MCF 10A (cell line): ENCODE data around the gene EMILIN1. TPM values are rescaled to one million over a fixed set of nuclear protein-coding genes. Genes with fewer than 3 reads are reported as not detected.

ENCODE experiments used
- BruUV-seq: library from RNA; stranded (reverse); fragments of 400-500 nt; replicated peaks from 2 replicates; lab custom pipeline; 2021; lab: Mats Ljungman, UMichigan
- CTCF ChIA-PET: fragments of 300-600 bp; sonication (Branson Sonifier 250); formaldehyde crosslinking; extraction: SDS; loops from one replicate; lab custom pipeline; 2021; ENCODE audit warnings: antibody characterized with exemption, inconsistent platforms; lab: Yijun Ruan, JAX
- POLR2A ChIA-PET: fragments of 300-600, 350-650 bp; sonication (Branson Sonifier 250); formaldehyde crosslinking; extraction: SDS; loops from one replicate; lab custom pipeline; 2020; ENCODE audit warnings: antibody characterized with exemption, inconsistent platforms; lab: Yijun Ruan, JAX
- DNase-seq: peaks from one replicate; pipeline ENCODE4 v3.0.0-alpha.2; 2018; ENCODE audit not compliant: unreplicated experiment
- H3K27ac Mint-ChIP-seq: one replicate; pipeline ENCODE4 v1.8.0; 2022; ENCODE audit warnings: mild to moderate bottlenecking, low read depth, mixed read lengths; ENCODE audit not compliant: unreplicated experiment
- H3K27me3 Mint-ChIP-seq: one replicate; pipeline ENCODE4 v1.8.0; 2022; ENCODE audit warnings: mixed read lengths; ENCODE audit not compliant: insufficient read depth, unreplicated experiment
- H3K36me3 Mint-ChIP-seq: one replicate; pipeline ENCODE4 v1.8.0; 2022; ENCODE audit warnings: mild to moderate bottlenecking, moderate library complexity, mixed read lengths; ENCODE audit not compliant: insufficient read depth, unreplicated experiment
- H3K4me1 Mint-ChIP-seq: one replicate; pipeline ENCODE4 v1.8.0; 2022; ENCODE audit warnings: mixed read lengths; ENCODE audit not compliant: insufficient read depth, unreplicated experiment
- H3K4me3 Mint-ChIP-seq: one replicate; pipeline ENCODE4 v1.8.0; 2022; ENCODE audit warnings: mild to moderate bottlenecking, moderate library complexity, mixed read lengths; ENCODE audit not compliant: unreplicated experiment
- H3K9me3 Mint-ChIP-seq: one replicate; pipeline ENCODE4 v1.8.0; 2022; ENCODE audit warnings: mixed read lengths; ENCODE audit not compliant: unreplicated experiment
- intact Hi-C: fragments of 100-400 bp; cut with micrococcal nuclease; formaldehyde crosslinking; loops from 2 replicates; pipeline ENCODE4 v1.14.1; 2022
- total RNA-seq: library from RNA; stranded (reverse); gene quantifications from 2 replicates; pipeline ENCODE4 v1.2.3, GENCODE V29; 2022
- TF ChIP-seq, protein P1 (sequence below): fragments of 200-600 bp; IDR thresholded peaks from one replicate; pipeline ENCODE4 v1.8.0; 2022; ENCODE audit warnings: antibody characterized with exemption, mild to moderate bottlenecking; ENCODE audit not compliant: unreplicated experiment

EMILIN1 gene
- total RNA-seq, 1 experiment from 2014 or later, result 0.21 TPM

- POLR2A ChIA-PET, result interaction anchor here (0.7 to 9.2 kb wide), 3 partner anchors 13 to 54 kb away, joined by 3 to 175 read pairs (median 3); partner anchors contain the start of gene OST4
- intact Hi-C loops, result no loop called here
- H3K9me3 Mint-ChIP-seq, result no peaks in the 10 kb centered on the region
- no TSS peak for BruUV-seq
- CTCF ChIA-PET, result interaction anchor here (1.1 to 1.3 kb wide), 3 partner anchors 27 to 37 kb away, joined by 3 to 8 read pairs (median 4); no protein-coding TSS in a partner anchor
- H3K27me3 Mint-ChIP-seq, result no peaks in the 10 kb centered on the region
- no peak for DNase-seq
- H3K36me3 Mint-ChIP-seq, result peaks cover 49% of the 10 kb centered on the region
- no peak overlapping the region for H3K4me3 Mint-ChIP-seq
- no peak overlapping the region for H3K27ac Mint-ChIP-seq
- TF ChIP-seq, protein P1, sequence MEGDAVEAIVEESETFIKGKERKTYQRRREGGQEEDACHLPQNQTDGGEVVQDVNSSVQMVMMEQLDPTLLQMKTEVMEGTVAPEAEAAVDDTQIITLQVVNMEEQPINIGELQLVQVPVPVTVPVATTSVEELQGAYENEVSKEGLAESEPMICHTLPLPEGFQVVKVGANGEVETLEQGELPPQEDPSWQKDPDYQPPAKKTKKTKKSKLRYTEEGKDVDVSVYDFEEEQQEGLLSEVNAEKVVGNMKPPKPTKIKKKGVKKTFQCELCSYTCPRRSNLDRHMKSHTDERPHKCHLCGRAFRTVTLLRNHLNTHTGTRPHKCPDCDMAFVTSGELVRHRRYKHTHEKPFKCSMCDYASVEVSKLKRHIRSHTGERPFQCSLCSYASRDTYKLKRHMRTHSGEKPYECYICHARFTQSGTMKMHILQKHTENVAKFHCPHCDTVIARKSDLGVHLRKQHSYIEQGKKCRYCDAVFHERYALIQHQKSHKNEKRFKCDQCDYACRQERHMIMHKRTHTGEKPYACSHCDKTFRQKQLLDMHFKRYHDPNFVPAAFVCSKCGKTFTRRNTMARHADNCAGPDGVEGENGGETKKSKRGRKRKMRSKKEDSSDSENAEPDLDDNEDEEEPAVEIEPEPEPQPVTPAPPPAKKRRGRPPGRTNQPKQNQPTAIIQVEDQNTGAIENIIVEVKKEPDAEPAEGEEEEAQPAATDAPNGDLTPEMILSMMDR, result no peak
- no peaks in the 10 kb centered on the region for H3K4me1 Mint-ChIP-seq
Measured at GRCh38 chr2:27053776-27054175, 24.6 kb upstream of the EMILIN1 start.

- no peak for DNase-seq
- no TSS peak for BruUV-seq
- Mint-ChIP-seq H3K36me3 (peaks cover 49% of the 10 kb centered on the region), H3K27ac (no peak overlapping the region), H3K27me3 (no peaks in the 10 kb centered on the region), H3K4me3 (no peak overlapping the region), H3K4me1 (no peaks in the 10 kb centered on the region), H3K9me3 (no peaks in the 10 kb centered on the region)
- POLR2A ChIA-PET, result interaction anchor here (0.7 to 9.2 kb wide), 2 partner anchors 12 to 215 kb away, joined by 3 to 175 read pairs; partner anchors contain the start of gene OST4
- TF ChIP-seq, protein P1, result no peak
- CTCF ChIA-PET, result interaction anchor here (0.6 to 0.8 kb wide), 2 partner anchors 93 to 268 kb away, joined by 3 to 6 read pairs; no protein-coding TSS in a partner anchor
- intact Hi-C loops, result no loop called here
Measured at GRCh38 chr2:27054721-27055120, 23.7 kb upstream of the EMILIN1 start.

- H3K9me3 Mint-ChIP-seq, result no peaks in the 10 kb centered on the region
- no TSS peak for BruUV-seq
Measured at GRCh38 chr2:27057184-27057583, 21.2 kb upstream of the EMILIN1 start.

DNA sequence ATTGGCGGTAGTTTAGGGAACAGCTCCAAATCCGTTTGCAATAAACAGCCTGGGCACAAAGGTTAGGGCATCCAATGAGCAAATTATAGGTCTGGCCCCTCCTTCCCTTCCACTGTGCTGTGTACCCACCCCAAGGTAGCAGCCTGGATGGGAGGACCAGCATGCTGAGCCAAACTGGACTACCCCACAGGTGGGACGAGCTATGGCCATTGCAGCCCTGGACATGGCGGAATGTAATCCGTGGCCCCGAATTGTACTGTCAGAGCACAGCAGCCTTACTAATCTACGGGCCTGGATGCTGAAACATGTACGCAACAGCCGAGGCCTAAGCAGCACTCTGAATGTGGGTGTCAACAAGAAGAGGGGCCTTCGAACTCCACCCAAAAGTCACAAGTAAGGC is 20.2 kb upstream of the EMILIN1 start:
- CTCF ChIA-PET, result interaction anchor here (1.3 kb wide), 1 partner anchor 41 kb away, joined by 6 read pairs; no protein-coding TSS in a partner anchor
- BruUV-seq, result no TSS peak
- Mint-ChIP-seq H3K36me3 (peaks cover 48% of the 10 kb centered on the region), H3K9me3 (no peaks in the 10 kb centered on the region), H3K4me3 (no peak overlapping the region), H3K27ac (no peak overlapping the region), H3K27me3 (no peaks in the 10 kb centered on the region), H3K4me1 (no peaks in the 10 kb centered on the region)
- POLR2A ChIA-PET, result interaction anchor here (1.0 kb wide), 1 partner anchor 12 kb away, joined by 3 read pairs; no protein-coding TSS in a partner anchor
- TF ChIP-seq, protein P1, result no peak
- no peak for DNase-seq
- intact Hi-C loops, result no loop called here

More at GRCh38 chr2:27057184-27057583, 21.2 kb upstream of the EMILIN1 start:
- ChIA-PET POLR2A (interaction anchor here (1.3 to 9.2 kb wide), 2 partner anchors 10 to 156 kb away, joined by 3 to 175 read pairs; partner anchors contain the start of gene OST4), CTCF (no interaction called here)
- H3K4me1 Mint-ChIP-seq, result no peaks in the 10 kb centered on the region
- H3K27me3 Mint-ChIP-seq, result no peaks in the 10 kb centered on the region
- intact Hi-C loops, result no loop called here
- DNase-seq, result no peak
- H3K36me3 Mint-ChIP-seq, result peaks cover 40% of the 10 kb centered on the region
- TF ChIP-seq, protein P1, result no peak
- no peak overlapping the region for H3K4me3 Mint-ChIP-seq
- H3K27ac Mint-ChIP-seq, result no peak overlapping the region
